ENCODE results near the gene HIPK2. TPM values are rescaled to one million over a fixed set of nuclear protein-coding genes. Genes with fewer than 3 reads are reported as not detected.

The HIPK2 gene
- polyA plus RNA-seq, 3 donors: 1.6 to 12.1 (median 3.0) TPM

DNA sequence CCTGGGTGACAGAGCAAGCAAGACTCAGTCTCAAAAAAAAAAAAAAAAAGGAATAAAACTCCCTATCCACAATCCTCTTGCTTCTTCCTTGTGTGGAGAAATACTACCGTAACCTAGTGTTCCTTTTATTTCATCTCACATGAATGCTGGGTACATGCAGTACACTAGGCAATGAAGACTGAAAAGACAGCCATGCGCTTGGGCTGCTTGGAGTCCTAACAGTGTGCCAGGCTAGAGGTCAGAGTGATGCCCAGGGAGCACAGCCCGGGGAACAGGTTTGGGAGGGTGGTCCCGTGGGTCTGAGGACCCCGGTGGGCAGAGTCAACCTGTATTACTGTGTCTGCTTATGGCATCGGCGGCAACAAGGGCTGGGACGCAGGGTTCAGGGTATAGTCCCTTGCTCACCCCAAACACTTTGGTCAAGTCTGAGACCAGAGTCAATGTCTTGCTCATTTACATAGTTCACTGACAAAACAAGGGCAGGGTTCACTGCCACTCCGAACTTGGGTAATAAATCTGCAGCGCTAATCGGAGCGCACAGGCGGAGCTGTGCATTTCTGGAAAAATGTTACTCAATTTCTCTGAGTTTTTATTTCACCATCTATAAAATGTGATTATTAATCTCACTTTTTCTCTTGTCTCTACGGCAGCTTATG is 136.3 kb downstream of the HIPK2 start:
- Histone ChIP-seq H3K27ac (ENCODE audit: low read depth in 1 of 2, low read length in 2 of 2) (peak overlapping the region in 1 of 2 donors; percentile 55), H3K9ac (ENCODE audit: insufficient read depth, low read length, poor library complexity, severe bottlenecking) (no peak overlapping the region), H2AFZ (ENCODE audit: insufficient read depth, low read depth, low read length, poor library complexity, severe bottlenecking) (no peak overlapping the region), H3K27me3 (ENCODE audit: control insufficient read depth in 2 of 2, insufficient read depth in 2 of 2, low read length in 2 of 2) (no peaks in the 10 kb centered on the region), H3K4me2 (replicated peaks; ENCODE audit: extremely low read depth, low read length, poor library complexity, severe bottlenecking) (no peak overlapping the region), H3K4me3 (replicated peaks in 1 of 3; ENCODE audit: low read depth in 2 of 3, low read length in 3 of 3) (no peak overlapping the region), H3K4me1 (ENCODE audit: control insufficient read depth in 1 of 2, insufficient read depth in 2 of 2, low read length in 2 of 2) (peaks cover 22 to 31% of the 10 kb centered on the region in 2 donors), H4K20me1 (ENCODE audit: insufficient read depth, low read length) (peaks cover 97% of the 10 kb centered on the region), H3K9me3 (replicated peaks in 1 of 2; ENCODE audit: control insufficient read depth in 1 of 2, insufficient read depth in 1 of 2, low read length in 2 of 2) (no peaks in the 10 kb centered on the region), H3K79me2 (ENCODE audit: insufficient read depth, low read length) (peaks cover 83% of the 10 kb centered on the region), H3K36me3 (replicated peaks in 1 of 2; ENCODE audit: control insufficient read depth in 1 of 2, insufficient read depth in 2 of 2, low read length in 2 of 2) (peaks cover 21 to 63% of the 10 kb centered on the region in 2 donors)
- peaks cover 0 to 5% (median 0%) of the 10 kb centered on the region in 7 donors for H3K9me3 Mint-ChIP-seq
- intact Hi-C loops (cut with micrococcal nuclease): loop anchor here in 1 of 2 donors (10.0 kb wide), 3 partner anchors 63 to 363 kb away; no protein-coding TSS in a partner anchor
- peak overlapping the region in 4 of 7 donors; percentile 4 to 79 (median 62) for H3K27ac Mint-ChIP-seq
- peaks cover 43% of the 10 kb centered on the region for H3K4me1 Mint-ChIP-seq
- no peak overlapping the region for H3K4me3 Mint-ChIP-seq
- H3K36me3 Mint-ChIP-seq: peaks cover 65 to 68% of the 10 kb centered on the region in 2 donors
- no peak for TF ChIP-seq CTCF (IDR thresholded peaks at IDR 0.05)
- H3K27me3 Mint-ChIP-seq (ENCODE audit: low read depth in 3 of 3): no peaks in the 10 kb centered on the region
- WGBS (ENCODE audit: insufficient coverage): 92% methylated on average over 6 of the region's 14 CpGs
- no peak for DNase-seq

GRCh38 chr7:139640681-139641080 is 137.1 kb downstream of the HIPK2 start:
- H3K27ac Mint-ChIP-seq: peak overlapping the region in 6 of 7 donors; percentile 9 to 83 (median 68)
- H3K79me2 ChIP-seq (ENCODE audit: insufficient read depth, low read length): peaks cover 81% of the 10 kb centered on the region

More at GRCh38 chr7:139640681-139641080, 137.1 kb downstream of the HIPK2 start:
- Mint-ChIP-seq H3K4me3 (no peak overlapping the region), H3K27me3 (ENCODE audit: low read depth in 3 of 3) (no peaks in the 10 kb centered on the region), H3K9me3 (peaks cover 0 to 5% (median 0%) of the 10 kb centered on the region in 7 donors), H3K36me3 (peaks cover 72% of the 10 kb centered on the region in 2 donors), H3K4me1 (peaks cover 43% of the 10 kb centered on the region)
- H2AFZ ChIP-seq (ENCODE audit: insufficient read depth, low read depth, low read length, poor library complexity, severe bottlenecking): no peak overlapping the region
- H3K4me2 ChIP-seq (replicated peaks; ENCODE audit: extremely low read depth, low read length, poor library complexity, severe bottlenecking): no peak overlapping the region
- H3K9ac ChIP-seq (ENCODE audit: insufficient read depth, low read length, poor library complexity, severe bottlenecking): no peak overlapping the region
- H3K27ac ChIP-seq (ENCODE audit: low read depth in 1 of 2, low read length in 2 of 2): peak overlapping the region; percentile 8 to 55
- TF ChIP-seq CTCF (IDR thresholded peaks at IDR 0.05): no peak
- H3K27me3 ChIP-seq (ENCODE audit: control insufficient read depth in 2 of 2, insufficient read depth in 2 of 2, low read length in 2 of 2): no peaks in the 10 kb centered on the region
- peaks cover 97% of the 10 kb centered on the region for H4K20me1 ChIP-seq (ENCODE audit: insufficient read depth, low read length)
- H3K4me3 ChIP-seq (replicated peaks in 1 of 3; ENCODE audit: low read depth in 2 of 3, low read length in 3 of 3): no peak overlapping the region
- H3K36me3 ChIP-seq (replicated peaks in 1 of 2; ENCODE audit: control insufficient read depth in 1 of 2, insufficient read depth in 2 of 2, low read length in 2 of 2): peaks cover 22 to 69% of the 10 kb centered on the region in 2 donors
- H3K9me3 ChIP-seq (replicated peaks in 1 of 2; ENCODE audit: control insufficient read depth in 1 of 2, insufficient read depth in 1 of 2, low read length in 2 of 2): no peaks in the 10 kb centered on the region
- peak; percentile 56 to 57 (median 56) for DNase-seq
- peaks cover 16 to 23% of the 10 kb centered on the region in 2 donors for H3K4me1 ChIP-seq (ENCODE audit: control insufficient read depth in 1 of 2, insufficient read depth in 2 of 2, low read length in 2 of 2)
- intact Hi-C loops (cut with micrococcal nuclease): loop anchor here in 1 of 2 donors (10.0 kb wide), 3 partner anchors 64 to 364 kb away; no protein-coding TSS in a partner anchor
- WGBS (ENCODE audit: insufficient coverage): no CpG with 5 or more reads among the region's 2 CpGs

Data from CD14-positive monocyte (primary cell).